HG03442 (cell line): Measurements from ENCODE around the gene FOLR1.

Source experiments
- ATAC-seq: cut with Tn5 transposase; IDR thresholded peaks from one replicate; pipeline ENCODE4 v1.9.1; 2021; ENCODE audit warnings: mild to moderate bottlenecking, moderate library complexity; ENCODE audit not compliant: unreplicated experiment

FOLR1 gene

DNA sequence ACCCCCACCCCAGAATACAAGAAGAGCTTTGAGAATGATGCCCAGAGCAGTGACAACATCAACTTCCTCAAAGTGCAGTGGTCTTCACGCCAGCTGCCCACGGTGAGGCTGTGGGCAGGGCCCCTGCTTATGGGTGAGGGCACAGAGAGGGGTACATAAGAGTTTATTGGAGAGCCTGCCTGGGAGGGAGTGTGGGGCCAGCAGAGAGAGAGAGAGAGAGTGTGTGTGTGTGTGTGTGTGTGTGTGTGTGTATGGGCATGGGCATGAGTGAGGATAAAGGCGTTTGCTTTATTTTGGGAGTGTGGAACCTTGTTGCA lies 42.5 kb downstream of the FOLR1 start:
- no peak for ATAC-seq

DNA sequence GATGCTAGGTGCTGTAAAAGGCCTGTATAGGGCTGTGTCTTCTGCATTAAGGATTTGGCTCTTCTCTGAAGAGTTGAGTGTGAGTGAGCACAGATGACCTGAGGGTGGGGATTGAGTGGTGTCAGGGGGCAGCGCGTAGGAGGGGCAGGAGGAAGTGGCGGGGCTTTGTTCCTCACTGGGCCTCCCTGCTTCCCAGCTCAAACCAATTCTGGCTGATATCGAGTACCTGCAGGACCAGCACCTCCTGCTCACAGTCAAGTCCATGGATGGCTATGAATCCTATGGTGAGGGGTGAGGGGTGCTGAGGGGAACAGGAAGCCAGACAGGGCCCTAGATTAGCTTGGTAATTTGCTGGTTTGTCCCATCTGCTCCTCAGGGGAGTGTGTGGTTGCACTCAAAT lies 43.0 kb downstream of the FOLR1 start:
- ATAC-seq: no peak

DNA sequence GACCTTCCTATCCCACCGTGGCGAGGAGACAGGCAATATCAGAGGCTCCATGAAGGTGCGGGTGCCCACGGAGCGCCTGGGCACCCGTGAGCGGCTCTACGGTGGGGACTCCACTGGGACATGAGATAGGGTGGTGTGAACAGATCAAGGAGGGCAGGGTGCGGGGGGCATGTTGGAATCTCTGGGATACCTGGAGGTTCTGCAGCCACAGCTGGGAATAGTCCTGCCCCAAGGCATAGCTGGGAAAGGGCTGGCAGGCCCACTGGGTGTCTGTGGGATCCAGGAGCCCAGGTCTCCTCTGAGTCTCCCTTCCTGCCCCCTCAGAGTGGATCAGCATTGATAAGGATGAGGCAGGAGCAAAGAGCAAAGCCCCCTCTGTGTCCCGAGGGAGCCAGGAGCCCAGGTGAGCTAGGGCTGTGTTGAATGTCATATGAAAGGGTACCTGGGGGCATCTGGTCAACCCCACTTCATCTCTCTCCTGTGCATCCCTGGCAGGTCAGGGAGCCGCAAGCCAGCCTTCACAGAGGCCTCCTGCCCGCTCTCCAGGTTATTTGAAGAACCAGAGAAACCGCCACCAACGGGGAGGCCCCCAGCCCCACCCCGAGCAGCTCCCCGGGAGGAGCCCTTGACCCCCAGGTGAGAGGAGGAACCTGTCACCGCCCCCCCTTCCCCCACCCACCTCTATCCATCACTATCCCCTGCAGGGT lies 43.6 kb downstream of the FOLR1 start:
- no peak for ATAC-seq

DNA sequence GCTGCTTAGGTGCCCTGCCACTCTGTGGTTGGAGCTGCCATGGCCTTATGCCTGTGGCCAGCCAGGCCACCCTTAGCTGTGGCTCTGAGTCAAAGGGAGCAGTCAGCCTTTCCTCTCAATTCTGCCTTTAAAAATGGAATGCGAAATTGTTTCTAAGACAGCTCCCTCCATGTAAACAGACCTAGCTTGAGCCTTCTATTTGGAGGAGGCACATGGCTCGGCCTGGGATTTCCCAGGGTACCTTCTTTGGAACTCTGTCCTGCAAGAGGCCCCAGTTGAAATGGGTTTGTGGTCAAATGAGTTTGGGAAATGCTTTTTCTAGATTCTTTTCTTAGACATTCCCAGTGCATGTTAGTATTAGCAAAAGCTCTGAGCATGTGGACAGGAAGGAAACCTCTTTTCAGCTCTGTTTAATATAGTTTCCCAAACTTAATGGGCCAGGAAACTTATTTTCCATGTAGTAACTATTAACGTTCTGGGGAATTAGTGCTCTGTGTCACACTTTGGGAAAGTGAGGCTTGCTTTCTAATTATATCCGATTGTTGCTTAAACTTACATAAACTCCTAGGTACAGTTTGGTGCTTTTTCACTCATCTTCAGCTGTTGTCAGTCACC lies 44.2 kb downstream of the FOLR1 start:
- ATAC-seq: no peak

DNA sequence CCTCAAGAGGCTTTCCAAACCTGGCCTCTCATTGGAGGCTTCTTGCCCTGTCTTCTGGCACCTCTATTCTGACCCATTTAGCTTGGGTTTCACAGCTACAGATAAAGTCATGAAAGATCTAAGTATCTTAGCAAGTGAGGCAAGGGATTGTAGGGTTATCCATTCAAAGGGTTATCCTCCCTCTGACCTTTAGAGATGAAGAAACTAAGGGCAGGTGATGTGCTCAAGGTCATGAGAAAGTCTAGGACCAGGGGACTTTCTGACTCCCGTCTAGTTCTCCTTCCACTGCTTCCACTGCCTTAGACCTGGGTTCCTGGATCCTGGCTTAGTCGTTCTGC lies 44.8 kb downstream of the FOLR1 start:
- no peak for ATAC-seq

DNA sequence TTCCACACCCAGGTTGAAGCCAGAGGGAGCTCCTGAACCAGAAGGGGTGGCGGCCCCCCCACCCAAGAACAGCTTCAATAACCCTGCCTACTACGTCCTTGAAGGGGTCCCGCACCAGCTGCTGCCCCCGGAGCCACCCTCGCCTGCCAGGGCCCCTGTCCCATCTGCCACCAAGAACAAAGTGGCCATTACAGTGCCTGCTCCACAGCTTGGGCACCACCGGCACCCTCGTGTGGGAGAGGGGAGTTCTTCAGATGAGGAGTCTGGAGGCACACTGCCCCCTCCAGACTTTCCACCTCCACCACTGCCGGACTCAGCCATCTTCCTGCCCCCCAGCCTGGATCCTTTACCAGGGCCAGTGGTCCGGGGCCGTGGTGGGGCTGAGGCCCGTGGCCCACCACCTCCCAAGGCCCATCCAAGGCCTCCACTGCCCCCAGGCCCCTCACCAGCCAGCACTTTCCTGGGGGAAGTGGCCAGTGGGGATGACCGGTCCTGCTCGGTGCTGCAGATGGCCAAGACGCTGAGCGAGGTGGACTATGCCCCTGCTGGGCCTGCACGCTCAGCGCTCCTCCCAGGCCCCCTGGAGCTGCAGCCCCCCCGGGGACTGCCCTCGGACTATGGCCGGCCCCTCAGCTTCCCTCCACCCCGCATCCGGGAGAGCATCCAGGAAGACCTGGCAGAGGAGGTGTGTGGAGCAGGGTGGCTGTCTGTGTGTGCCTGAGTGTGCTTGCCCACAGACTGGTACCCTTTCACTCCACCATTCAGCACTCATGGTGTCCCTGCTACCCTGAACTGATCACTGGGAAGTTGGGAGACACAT lies 45.4 kb downstream of the FOLR1 start:
- no peak for ATAC-seq

DNA sequence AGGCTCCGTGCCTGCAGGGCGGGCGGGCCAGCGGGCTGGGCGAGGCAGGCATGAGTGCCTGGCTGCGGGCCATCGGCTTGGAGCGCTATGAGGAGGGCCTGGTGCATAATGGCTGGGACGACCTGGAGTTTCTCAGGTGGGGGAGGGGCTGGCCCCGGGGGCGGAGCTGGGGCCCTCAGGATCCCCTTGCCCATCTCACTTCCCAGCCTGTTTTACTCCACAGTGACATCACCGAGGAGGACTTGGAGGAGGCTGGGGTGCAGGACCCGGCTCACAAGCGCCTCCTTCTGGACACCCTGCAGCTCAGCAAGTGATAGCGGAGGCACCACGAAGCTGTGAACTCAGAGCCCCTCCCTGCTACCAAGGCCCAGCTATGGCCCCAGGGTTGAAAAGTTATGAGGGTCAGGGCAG lies 46.1 kb downstream of the FOLR1 start:
- no peak for ATAC-seq

DNA sequence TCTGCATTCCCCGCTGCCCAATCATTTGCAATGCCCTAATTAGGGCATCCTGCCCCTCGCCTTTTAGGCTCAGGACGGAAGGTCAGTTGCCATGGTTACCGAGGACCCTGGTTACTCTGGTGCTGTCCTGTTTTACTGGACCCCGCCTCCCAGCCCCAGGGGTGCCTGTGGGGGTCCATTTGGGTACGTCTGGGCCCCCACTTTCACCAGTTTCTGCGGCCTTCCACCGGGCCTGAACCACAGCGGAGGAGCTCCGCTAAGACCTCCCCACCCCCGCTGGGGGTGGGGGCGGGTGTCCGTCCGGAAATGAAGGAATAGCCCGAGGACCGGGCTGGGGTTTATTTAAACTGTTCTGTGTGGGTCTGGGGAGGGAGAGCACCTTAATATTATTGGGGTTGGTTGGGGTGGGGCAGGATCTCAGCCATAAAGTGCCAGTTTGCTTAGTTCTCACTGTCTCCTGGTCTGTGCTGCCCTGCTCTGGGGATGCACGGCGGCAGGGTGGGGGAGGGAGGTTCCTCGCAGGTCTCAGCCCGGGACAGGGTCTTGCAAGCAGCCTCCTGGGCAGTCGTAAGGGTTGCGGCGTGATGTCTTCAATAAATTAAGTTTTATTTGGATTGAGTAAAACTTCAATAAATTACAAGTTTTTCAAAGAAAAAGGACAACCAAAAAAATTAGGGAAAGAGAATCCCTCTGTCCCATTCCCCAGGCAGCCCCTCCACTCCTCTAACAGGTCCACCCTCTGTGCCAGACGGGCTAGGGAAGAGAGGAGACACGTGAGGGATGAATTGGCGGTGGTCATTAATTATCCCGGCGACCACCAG lies 46.8 kb downstream of the FOLR1 start:
- no peak for ATAC-seq

DNA sequence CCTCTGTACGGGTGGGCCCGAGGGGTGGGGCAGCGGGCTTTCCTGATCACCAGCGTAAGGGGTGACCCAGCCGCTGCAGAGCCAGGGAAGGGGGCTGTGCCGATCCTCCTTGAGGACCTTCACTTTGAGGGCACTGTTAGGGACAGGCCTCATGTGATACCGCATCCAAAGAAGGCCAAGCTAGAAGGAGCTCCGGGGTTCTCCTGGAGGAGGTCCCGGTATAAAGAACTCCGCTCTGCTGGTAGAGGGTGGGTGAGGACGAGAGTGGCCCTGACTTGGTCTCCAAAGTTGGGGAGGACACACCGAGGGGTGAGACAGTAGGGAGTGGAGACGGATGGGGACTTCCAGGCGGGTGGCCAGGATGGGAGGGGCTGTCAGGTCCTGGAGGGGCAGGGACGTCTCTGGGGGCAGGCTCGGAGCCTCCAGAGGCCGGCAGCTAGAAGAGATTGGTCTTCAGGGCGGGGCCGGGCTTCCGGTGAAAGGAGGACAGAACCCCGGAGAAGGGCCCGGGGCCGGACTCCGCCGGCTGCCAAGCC lies 47.4 kb downstream of the FOLR1 start:
- no peak for ATAC-seq

DNA sequence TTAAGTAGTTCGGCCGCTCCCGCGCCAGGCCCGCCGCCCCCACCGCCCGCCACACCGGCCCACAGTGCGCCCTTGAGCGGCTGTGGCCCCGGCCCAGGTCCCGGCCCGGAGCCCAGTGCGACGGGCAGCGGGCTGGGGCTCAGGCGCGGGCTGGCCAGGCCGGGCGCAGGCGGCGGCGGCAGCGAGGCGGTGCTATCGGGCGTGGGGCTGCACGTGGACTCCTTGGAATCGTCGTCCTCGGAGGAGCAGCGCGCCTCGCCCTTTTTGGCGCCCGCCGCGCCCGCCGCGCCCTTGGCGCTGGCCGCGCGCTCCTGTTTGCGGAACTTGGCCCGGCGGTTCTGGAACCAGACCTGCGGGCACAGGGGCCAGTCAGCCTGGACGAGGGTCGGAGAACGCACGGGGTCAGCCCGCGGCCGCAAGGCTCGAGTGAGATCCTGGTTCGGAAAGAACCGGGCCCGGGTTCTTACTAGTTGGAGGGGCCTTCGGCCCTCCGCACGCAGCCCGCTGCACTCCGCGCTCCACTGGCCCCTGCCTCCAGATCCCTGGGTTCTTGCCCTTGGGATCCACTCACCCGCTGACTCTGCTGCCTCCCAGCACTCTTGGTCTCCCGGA lies 48.0 kb downstream of the FOLR1 start:
- no peak for ATAC-seq

DNA sequence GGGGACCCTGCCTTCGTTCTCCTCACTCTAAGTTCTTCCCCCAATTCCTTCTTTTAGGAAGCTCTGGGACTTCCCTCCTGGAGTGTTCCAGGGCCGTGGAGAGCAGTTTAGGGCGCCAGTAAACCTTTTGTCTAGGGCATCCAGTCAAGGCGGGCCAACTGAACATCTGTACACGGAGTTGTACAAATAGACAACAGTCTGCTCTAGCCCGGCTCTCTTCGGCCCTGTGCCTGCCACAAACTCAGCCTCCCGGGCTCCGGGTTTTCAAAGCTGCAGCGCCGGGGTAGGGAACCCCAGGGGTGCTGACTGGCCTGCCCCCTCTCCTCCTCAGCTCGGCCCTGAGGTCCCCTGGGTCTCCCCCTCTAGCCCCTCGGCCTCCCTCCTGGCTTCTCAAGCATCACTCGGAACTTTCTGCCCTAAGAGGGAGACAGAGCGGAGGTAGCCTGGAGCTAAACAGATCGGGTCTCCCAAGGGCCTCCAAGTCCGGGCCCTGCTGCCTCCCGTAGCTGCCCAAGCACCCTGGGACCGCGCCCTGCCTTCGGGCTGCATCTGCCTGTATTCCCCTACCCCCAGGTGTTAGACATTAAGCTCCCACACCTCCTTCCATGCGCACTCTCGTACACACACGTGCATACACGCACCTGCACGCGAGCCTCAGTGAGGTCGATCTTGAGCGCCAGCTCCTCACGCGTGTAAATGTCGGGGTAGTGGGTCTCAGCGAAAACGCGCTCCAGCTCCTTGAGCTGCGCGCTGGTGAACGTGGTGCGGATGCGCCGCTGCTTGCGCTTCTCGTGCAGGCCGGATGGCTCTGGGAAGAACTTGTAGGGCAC lies 48.7 kb downstream of the FOLR1 start:
- ATAC-seq: no peak

DNA sequence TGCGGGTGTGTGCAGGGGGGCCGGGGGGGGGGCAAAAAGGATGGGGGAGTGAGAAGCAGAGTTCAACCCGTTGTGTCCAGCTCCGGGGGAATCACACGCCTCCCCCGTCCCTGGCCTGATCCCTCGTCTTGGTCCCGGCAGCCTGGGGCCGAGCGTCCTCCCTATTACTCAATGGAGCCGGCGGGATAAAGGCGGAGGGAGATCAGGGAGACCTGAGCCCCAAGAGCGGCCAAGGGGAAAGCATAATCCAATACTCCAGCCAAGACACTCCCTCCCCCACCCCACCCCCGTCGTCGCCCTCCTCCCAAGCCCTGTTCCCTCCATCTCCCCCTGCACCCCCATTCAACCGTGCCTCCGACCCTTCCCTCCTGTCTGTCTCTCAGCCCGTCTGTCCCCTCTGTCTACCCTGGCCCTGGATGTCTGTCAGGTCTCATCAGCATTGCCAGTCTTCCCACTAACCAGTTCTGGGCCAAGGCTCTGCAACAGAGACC lies 49.4 kb downstream of the FOLR1 start:
- ATAC-seq: no peak

DNA sequence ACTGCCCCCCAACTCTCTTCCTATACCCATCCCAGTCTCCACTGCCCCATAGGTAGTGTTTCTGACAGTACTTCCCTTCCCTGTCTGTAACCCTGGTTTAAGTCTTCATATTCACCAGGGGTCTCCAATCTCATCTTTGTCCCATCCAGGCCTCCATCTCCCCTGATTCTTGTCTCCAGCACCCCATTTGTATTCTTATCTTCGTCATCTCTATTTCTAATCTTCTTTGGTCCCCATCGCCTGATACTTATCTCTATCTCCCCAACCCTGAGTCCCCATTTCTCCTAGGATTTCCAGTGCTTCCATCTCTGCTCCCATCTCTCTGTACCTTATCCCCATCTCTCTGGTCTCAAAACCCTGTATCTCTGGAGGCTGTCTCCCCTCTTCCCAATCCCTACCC lies 50.2 kb downstream of the FOLR1 start:
- no peak for ATAC-seq

DNA sequence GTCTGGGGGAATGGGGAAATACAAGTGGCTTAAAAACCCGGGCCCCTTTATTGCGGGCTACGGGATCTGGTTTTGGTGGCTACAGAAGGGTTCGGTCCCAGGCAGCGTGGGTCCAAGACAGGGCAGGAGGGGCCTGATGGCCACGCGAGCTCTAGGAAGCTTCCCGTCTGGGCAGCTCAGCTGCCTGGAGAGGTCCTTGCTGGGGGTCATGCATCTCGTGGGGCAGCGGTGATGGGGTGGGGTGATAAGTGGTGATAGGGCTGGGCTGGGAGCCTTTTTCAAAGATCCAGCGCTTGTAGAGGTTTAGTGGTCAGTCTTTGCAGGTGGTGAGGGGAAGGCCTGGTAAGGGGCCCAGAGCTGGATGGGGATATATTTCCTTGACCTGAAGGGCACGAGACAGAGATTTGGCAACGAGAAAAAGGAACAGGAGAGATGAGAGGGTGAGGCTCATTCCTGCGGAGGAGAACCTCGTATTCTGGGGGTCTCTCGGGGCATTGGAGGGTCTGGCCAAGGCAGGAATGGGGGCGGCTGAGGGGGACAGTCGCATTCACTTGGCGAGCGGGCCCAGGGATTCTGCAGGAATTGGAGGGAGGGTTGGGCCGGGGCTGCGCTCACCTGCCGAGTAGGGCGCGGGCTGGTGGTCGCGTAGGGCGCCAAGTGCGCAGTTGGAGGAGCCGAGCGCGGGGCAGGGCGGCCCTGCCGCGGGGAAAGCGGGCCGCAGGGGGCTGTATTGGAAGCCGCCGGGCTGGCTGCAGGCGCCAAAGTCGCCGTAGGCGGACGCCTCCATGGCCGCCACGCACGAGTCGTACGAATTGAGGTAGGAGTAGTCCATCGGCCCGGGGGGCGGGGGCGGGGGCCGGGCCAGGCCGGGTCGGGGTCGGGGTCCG lies 51.5 kb downstream of the FOLR1 start:
- no peak for ATAC-seq

DNA sequence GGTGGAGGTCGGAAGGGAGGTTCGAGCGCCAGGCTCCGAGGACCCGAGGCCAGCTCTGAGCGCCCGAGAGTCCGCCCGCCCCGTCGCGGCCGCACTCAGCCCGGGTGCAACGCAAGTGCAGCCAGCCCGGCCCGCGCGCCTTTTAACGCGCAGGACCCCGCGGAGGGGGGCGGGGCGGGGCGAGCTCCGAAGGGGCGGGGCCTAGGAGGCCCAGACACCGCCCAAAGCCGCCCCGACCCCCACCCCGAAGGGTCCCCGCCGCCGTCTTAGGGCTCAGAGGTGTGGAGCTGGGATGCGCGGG lies 52.1 kb downstream of the FOLR1 start, which contains the start of gene PHOX2A:
Gene PHOX2A, minus strand, starts transcription at position 117 of the 301 bp plus-strand sequence. CDS start 172 bp downstream, outside the sequence.
- no peak for ATAC-seq

DNA sequence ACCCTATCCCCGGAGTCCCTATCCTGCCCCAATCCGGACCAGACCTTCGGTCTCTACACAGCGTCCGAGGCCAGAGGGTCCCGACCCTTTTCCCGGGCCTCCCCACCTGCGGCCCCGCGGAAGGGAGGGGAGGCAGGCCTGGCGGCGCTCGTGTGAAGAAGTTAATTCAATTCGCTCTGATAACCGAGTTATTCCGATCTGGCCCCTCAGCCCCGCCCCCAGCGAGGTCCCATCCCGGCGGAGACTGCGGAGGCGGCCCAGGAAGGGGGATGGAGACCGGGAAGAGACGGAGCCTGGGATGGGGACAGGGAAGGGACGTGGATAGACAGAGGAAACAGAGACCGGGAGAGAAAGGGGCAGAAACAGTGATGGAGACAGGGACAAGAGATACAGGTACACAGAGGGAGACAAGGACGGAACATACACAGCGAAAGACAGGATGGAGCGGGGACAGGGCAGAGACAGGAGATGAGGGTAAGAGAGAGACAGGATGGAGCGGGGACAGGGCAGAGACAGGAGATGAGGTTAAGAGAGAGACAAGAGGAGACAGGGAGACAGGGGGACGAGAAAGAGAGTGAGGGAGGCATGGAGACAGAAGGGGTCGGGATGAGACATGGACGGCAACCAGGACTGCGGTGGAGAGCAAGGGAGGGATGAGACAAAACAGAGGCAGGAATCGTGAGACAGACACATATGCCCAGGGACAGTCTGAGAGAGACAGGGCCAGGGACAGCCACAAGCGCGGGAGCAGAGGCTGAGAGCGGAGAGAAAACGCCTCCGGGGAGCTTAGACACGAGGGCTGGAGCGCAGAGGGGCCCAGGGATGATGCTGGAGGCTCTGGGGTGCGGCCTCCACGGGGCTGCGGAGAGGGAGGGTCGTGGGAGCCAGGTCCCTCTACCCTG lies 52.7 kb downstream of the FOLR1 start:
- no peak for ATAC-seq

DNA sequence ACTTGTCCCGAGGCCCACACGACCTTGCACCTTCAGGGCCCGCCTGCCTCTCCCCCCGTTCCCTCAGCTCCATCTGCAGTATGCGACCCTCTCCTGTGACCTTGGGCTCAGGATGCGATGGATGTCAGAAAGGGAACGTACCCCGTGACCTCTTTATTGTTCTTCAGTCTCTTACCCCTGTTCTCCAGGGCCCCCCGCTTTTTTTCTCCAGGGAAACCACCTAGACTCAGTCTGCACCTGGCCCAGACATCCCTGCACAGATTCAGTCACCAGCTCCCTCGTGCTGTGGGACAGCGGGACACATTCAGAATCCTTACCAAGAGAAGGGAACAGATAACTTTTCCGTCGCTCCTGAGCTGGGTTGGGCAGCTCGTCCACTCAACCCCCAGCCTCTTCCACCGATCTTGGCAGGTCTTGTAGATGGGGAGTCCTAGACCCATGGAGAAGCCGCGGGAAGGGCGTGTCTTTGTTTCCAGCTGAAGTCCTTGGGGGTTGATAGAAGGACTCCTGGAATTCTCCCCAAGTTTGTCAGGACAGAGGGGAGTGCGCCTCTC lies 53.4 kb downstream of the FOLR1 start:
- no peak for ATAC-seq
